Neuronal stem cell (in vitro differentiated cells): Measurements from ENCODE around the gene MYO10.

Experiments
- DNase-seq: peaks from one replicate; pipeline ENCODE4 v3.0.0-alpha.2; 2013; ENCODE audit warnings: low spot score
- H2AFZ ChIP-seq: one replicate; pipeline ENCODE4 v1.6.1; 2013; ENCODE audit warnings: mild to moderate bottlenecking, low read length, inconsistent platforms
- H2AK5ac ChIP-seq: 2 replicates; pipeline ENCODE4 v1.6.1; 2013; ENCODE audit warnings: low read depth, mild to moderate bottlenecking, inconsistent platforms, low read length, moderate library complexity, mixed read lengths
- H2BK120ac ChIP-seq: 2 replicates; pipeline ENCODE4 v1.6.1; 2013; ENCODE audit warnings: low read depth, mild to moderate bottlenecking, inconsistent platforms, low read length, moderate library complexity, mixed read lengths
- H2BK12ac ChIP-seq: one replicate; pipeline ENCODE4 v1.6.1; 2013; ENCODE audit warnings: low read length, inconsistent platforms
- H2BK15ac ChIP-seq: 2 replicates; pipeline ENCODE4 v1.6.1; 2013; ENCODE audit warnings: mild to moderate bottlenecking, low read length, inconsistent platforms, mixed read lengths
- H2BK5ac ChIP-seq: one replicate; pipeline ENCODE4 v1.6.1; 2013; ENCODE audit warnings: inconsistent platforms, mild to moderate bottlenecking, low read length, moderate library complexity
- H3K14ac ChIP-seq: one replicate; pipeline ENCODE4 v1.6.1; 2013; ENCODE audit warnings: low read length, inconsistent platforms
- H3K18ac ChIP-seq: 2 replicates; pipeline ENCODE4 v1.6.1; 2013; ENCODE audit warnings: low read length, inconsistent platforms
- H3K23ac ChIP-seq: 2 replicates; pipeline ENCODE4 v1.6.1; 2013; ENCODE audit warnings: low read depth, mild to moderate bottlenecking, mixed read lengths, low read length, inconsistent platforms; ENCODE audit not compliant: poor library complexity
- H3K27ac ChIP-seq: replicated peaks from 3 replicates; pipeline ENCODE4 v1.5.1; 2013; ENCODE audit warnings: low read length, inconsistent platforms
- H3K27me3 ChIP-seq, 3 experiments: 2 replicates each; pipeline ENCODE4 v1.6.1; 2013; ENCODE audit warnings: low read length in 3 of 3, mild to moderate bottlenecking in 2 of 3, inconsistent platforms in 1 of 3, low read depth in 1 of 3, mixed read lengths in 1 of 3, moderate library complexity in 1 of 3; ENCODE audit not compliant: control insufficient read depth in 3 of 3, insufficient read depth in 3 of 3
- H3K36me3 ChIP-seq, 2 donors: replicated peaks in 1 of 2; 2 replicates each; pipeline ENCODE4 v1.6.1; 2013; ENCODE audit warnings: low read length in 2 of 2; ENCODE audit not compliant: control insufficient read depth in 2 of 2, insufficient read depth in 2 of 2
- H3K4ac ChIP-seq: 2 replicates; pipeline ENCODE4 v1.6.1; 2013; ENCODE audit warnings: inconsistent platforms, mild to moderate bottlenecking, low read length, moderate library complexity
- H3K4me1 ChIP-seq, 2 donors: 1 replicate in 1 of 2; 2 replicates in 1 of 2; pipeline ENCODE4 v1.6.1; 2013; ENCODE audit warnings: low read length in 2 of 2, low read depth in 1 of 2; ENCODE audit not compliant: control insufficient read depth in 2 of 2, insufficient read depth in 1 of 2
- H3K4me2 ChIP-seq: one replicate; pipeline ENCODE4 v1.6.1; 2013; ENCODE audit warnings: mild to moderate bottlenecking, low read length, inconsistent platforms; ENCODE audit not compliant: insufficient read depth, poor library complexity, severe bottlenecking
- H3K4me3 ChIP-seq, 2 donors: 2 replicates each; pipeline ENCODE4 v1.5.1; 2013; ENCODE audit warnings: low read length in 2 of 2, mild to moderate bottlenecking in 2 of 2, inconsistent platforms in 1 of 2, moderate library complexity in 1 of 2
- H3K79me1 ChIP-seq: one replicate; pipeline ENCODE4 v1.6.1; 2013; ENCODE audit warnings: low read depth, mild to moderate bottlenecking, inconsistent platforms, low read length, moderate library complexity
- H3K9ac ChIP-seq: one replicate; pipeline ENCODE4 v1.6.1; 2013; ENCODE audit warnings: mild to moderate bottlenecking, low read depth, low read length, inconsistent platforms; ENCODE audit not compliant: poor library complexity
- H3K9me3 ChIP-seq, 2 donors: replicated peaks in 1 of 2; 2 replicates each; pipeline versions ENCODE3 to v1.6.1; 2013; ENCODE audit warnings: low read length in 2 of 2, mild to moderate bottlenecking in 2 of 2, inconsistent platforms in 1 of 2, low read depth in 1 of 2, mixed read lengths in 1 of 2, moderate library complexity in 1 of 2; ENCODE audit not compliant: control insufficient read depth in 2 of 2, insufficient read depth in 1 of 2
- H4K8ac ChIP-seq: one replicate; pipeline ENCODE4 v1.6.1; 2013; ENCODE audit warnings: low read depth, mild to moderate bottlenecking, inconsistent platforms, low read length, moderate library complexity
- H4K91ac ChIP-seq: one replicate; pipeline ENCODE4 v1.6.1; 2013; ENCODE audit warnings: low read length, low read depth, mild to moderate bottlenecking, inconsistent platforms; ENCODE audit not compliant: poor library complexity
- WGBS, 2 donors: extraction: QIAGEN DNeasy Blood & Tissue Kit; methylation state at CpG; one replicate each; pipeline ENCODE4 v1.1.7; 2013; ENCODE audit warnings: missing lambda C conversion rate in 2 of 2, mixed read lengths in 1 of 2; ENCODE audit not compliant: insufficient read length in 2 of 2, insufficient replicate concordance in 1 of 2; ENCODE audit errors: extremely low coverage in 2 of 2; 5-methylcytosine and 5-hydroxymethylcytosine counted together

MYO10 gene

GRCh38 chr5:16880547-16880946 is 55.5 kb downstream of the MYO10 start:
- H3K27me3 ChIP-seq, result no peaks in the 10 kb centered on the region
- no peak overlapping the region for H3K27ac ChIP-seq
- H3K9ac ChIP-seq, result no peak overlapping the region
- H3K36me3 ChIP-seq, result peaks cover 0 to 18% of the 10 kb centered on the region in 2 donors
- H3K4me3 ChIP-seq, result no peak overlapping the region
- H2BK5ac ChIP-seq, result no peak overlapping the region
- no peak overlapping the region for H2BK120ac ChIP-seq
- H3K9me3 ChIP-seq, result peaks cover 0 to 5% of the 10 kb centered on the region in 2 donors
- no peak overlapping the region for H2AK5ac ChIP-seq
- H3K23ac ChIP-seq, result no peak overlapping the region
- no peak overlapping the region for H3K14ac ChIP-seq
- no CpG with 5 or more reads among the region's 3 CpGs for WGBS, 2 donors
- no peak for DNase-seq
- H2BK15ac ChIP-seq, result no peak overlapping the region
- peaks cover 3 to 15% of the 10 kb centered on the region in 2 donors for H3K4me1 ChIP-seq
- H4K8ac ChIP-seq, result no peak overlapping the region
- no peak overlapping the region for H4K91ac ChIP-seq
- no peak overlapping the region for H3K4me2 ChIP-seq
- no peak overlapping the region for H2AFZ ChIP-seq
- H2BK12ac ChIP-seq, result no peak overlapping the region
- no peak overlapping the region for H3K4ac ChIP-seq
- no peaks in the 10 kb centered on the region for H3K79me1 ChIP-seq
- no peak overlapping the region for H3K18ac ChIP-seq

GRCh38 chr5:16879650-16880049 is 56.4 kb downstream of the MYO10 start:
- no peak overlapping the region for H3K14ac ChIP-seq
- H3K27me3 ChIP-seq, result no peaks in the 10 kb centered on the region
- H3K79me1 ChIP-seq, result no peaks in the 10 kb centered on the region
- H3K23ac ChIP-seq, result no peak overlapping the region
- no peak overlapping the region for H2BK5ac ChIP-seq
- no peak overlapping the region for H2BK120ac ChIP-seq
- H3K4me1 ChIP-seq, result peaks cover 3 to 15% of the 10 kb centered on the region in 2 donors
- no peak overlapping the region for H3K4me2 ChIP-seq
- H3K4me3 ChIP-seq, result no peak overlapping the region
- WGBS, 2 donors, result no CpG with 5 or more reads among the region's 13 CpGs
- peaks cover 0 to 6% of the 10 kb centered on the region in 2 donors for H3K9me3 ChIP-seq
- H3K4ac ChIP-seq, result no peak overlapping the region
- no peak overlapping the region for H2BK15ac ChIP-seq
- peaks cover 0 to 26% of the 10 kb centered on the region in 2 donors for H3K36me3 ChIP-seq
- H3K9ac ChIP-seq, result no peak overlapping the region
- no peak overlapping the region for H4K8ac ChIP-seq
- H2AFZ ChIP-seq, result no peak overlapping the region
- no peak overlapping the region for H2AK5ac ChIP-seq
- no peak overlapping the region for H4K91ac ChIP-seq
- no peak overlapping the region for H3K18ac ChIP-seq
- DNase-seq, result no peak
- no peak overlapping the region for H3K27ac ChIP-seq
- H2BK12ac ChIP-seq, result no peak overlapping the region

GRCh38 chr5:16879191-16879590 is 56.9 kb downstream of the MYO10 start:
- Histone ChIP-seq H3K27me3 (no peaks in the 10 kb centered on the region), H2AK5ac (no peak overlapping the region), H3K4ac (no peak overlapping the region), H3K9ac (no peak overlapping the region), H3K9me3 (peaks cover 0 to 6% of the 10 kb centered on the region in 2 donors), H3K23ac (no peak overlapping the region), H3K79me1 (no peaks in the 10 kb centered on the region), H2AFZ (no peak overlapping the region), H4K8ac (no peak overlapping the region), H3K27ac (no peak overlapping the region), H3K4me3 (no peak overlapping the region), H2BK120ac (no peak overlapping the region), H2BK12ac (no peak overlapping the region), H3K4me2 (no peak overlapping the region), H3K18ac (no peak overlapping the region), H2BK15ac (no peak overlapping the region), H3K14ac (no peak overlapping the region), H2BK5ac (no peak overlapping the region), H3K4me1 (peaks cover 3 to 15% of the 10 kb centered on the region in 2 donors), H4K91ac (no peak overlapping the region), H3K36me3 (peaks cover 0 to 29% of the 10 kb centered on the region in 2 donors)
- no peak for DNase-seq
- WGBS, 2 donors, result no CpG with 5 or more reads among the region's 1 CpG

DNA sequence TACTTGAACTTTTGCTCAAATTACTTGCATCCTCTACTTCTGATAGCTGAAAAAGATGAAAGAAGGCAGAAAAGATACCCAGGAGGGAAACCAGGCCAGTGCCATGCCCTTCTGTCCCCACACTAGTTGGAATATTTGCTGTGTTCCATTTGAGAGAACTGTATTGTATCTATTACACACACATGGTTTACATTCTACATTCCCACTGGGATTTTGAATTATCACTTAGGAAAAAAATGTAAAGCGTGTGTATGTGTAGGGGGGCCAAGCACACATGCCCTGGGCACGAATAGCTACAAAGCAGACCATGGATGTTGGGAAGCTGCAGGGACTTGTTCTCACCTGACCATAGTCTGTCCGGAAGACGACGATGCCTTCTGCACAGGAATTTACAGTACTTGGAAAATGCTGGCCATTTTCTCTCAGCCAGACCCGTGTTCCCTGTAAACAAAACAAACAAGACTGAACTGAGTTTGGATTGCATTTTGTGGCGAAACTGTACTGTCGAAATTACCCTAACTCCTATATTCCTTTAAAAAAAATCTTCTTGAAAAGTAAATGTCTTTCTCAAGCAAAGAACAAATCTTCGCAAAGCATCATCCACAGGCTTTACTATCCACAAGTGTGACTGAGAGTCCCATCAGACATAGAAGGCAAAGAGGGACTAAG is 58.7 kb downstream of the MYO10 start:
- peaks cover 1 to 34% of the 10 kb centered on the region in 2 donors for H3K36me3 ChIP-seq
- H3K27ac ChIP-seq, result no peak overlapping the region
- no peak overlapping the region for H3K4ac ChIP-seq
- H2BK15ac ChIP-seq, result no peak overlapping the region
- no peak overlapping the region for H3K9ac ChIP-seq
- peaks cover 0 to 13% of the 10 kb centered on the region in 2 donors for H3K9me3 ChIP-seq
- DNase-seq, result no peak
- H4K8ac ChIP-seq, result no peak overlapping the region
- no peak overlapping the region for H2AK5ac ChIP-seq
- H2BK5ac ChIP-seq, result no peak overlapping the region
- no peaks in the 10 kb centered on the region for H3K27me3 ChIP-seq
- no peak overlapping the region for H3K4me2 ChIP-seq
- H3K4me1 ChIP-seq, result peaks cover 3 to 15% of the 10 kb centered on the region in 2 donors
- H3K18ac ChIP-seq, result no peak overlapping the region
- no peak overlapping the region for H3K14ac ChIP-seq
- no peak overlapping the region for H2AFZ ChIP-seq
- no CpG with 5 or more reads among the region's 9 CpGs for WGBS, 2 donors
- no peak overlapping the region for H3K4me3 ChIP-seq
- H4K91ac ChIP-seq, result no peak overlapping the region
- no peak overlapping the region for H2BK120ac ChIP-seq
- H2BK12ac ChIP-seq, result no peak overlapping the region
- H3K79me1 ChIP-seq, result no peaks in the 10 kb centered on the region
- no peak overlapping the region for H3K23ac ChIP-seq
